ENCODE data around the gene ATP2C2. TPM values are rescaled to one million over a fixed set of nuclear protein-coding genes. Genes with fewer than 3 reads are reported as not detected.

ATP2C2 gene
- total and polyA plus RNA-seq, 2 donors (not counting 1 experiment from before 2014, with no cell fraction given): not detected

DNA sequence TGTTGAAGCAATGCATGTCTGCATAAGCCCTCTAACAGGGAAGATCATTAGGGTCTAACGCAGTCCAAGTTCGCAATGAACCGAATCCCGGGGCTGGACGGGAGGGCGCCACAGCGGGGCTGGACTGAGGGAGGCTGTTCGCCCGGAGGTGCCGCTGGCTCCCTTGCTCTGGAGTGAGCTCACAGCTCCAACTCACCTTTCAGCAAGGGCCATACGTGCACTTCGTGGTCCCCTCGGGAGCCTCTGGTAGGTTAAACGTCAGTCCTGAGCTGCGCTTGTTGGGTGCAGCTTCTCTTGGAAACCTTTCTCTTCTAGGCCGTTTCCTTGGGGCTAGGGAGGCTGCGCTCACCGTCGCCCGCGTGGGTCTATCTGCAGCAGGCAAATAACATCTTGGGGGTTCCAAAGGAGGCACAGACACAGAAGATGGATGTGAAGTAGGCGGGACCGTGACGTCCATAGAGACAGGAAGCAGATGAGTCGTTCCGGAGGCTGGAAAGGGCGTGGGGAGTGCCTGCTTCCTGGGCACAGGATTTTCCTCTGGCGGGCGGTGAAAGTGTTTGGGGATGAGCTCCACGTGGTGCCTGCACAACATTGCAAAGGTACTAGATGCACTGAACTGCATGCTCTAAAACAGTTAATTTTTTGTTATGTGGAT is 21.9 kb downstream of the ATP2C2 start:
- no peak overlapping the region for H3K4me2 ChIP-seq (replicated peaks; ENCODE audit: low read depth, low read length, poor library complexity, severe bottlenecking)
- no peak for DNase-seq
- H3K9ac ChIP-seq (ENCODE audit: low read length): no peak overlapping the region
- 90% methylated on average over 29 of the region's 30 CpGs for WGBS (ENCODE audit: insufficient coverage)
- no peaks in the 10 kb centered on the region for H3K36me3 ChIP-seq (replicated peaks in 1 of 2; ENCODE audit: control extremely low read depth in 1 of 2, control insufficient read depth in 1 of 2, extremely low read depth in 1 of 2, insufficient read depth in 2 of 2, low read length in 1 of 2)
- no peak overlapping the region for H3K27ac ChIP-seq (ENCODE audit: low read length in 2 of 2)
- H2AFZ ChIP-seq (ENCODE audit: insufficient read depth, low read depth, low read length, poor library complexity, severe bottlenecking): no peak overlapping the region
- H3K4me1 ChIP-seq (ENCODE audit: control insufficient read depth in 2 of 2, insufficient read depth in 2 of 2, low read length in 2 of 2): no peaks in the 10 kb centered on the region
- Mint-ChIP-seq H3K27me3 (peaks cover 22% of the 10 kb centered on the region), H3K9me3 (ENCODE audit: insufficient read depth) (peaks cover 2% of the 10 kb centered on the region), H3K27ac (no peak overlapping the region), H3K4me1 (no peaks in the 10 kb centered on the region), H3K4me3 (no peak overlapping the region)
- intact Hi-C loops (cut with micrococcal nuclease): no loop called here
- peaks cover 0 to 9% (median 0%) of the 10 kb centered on the region in 3 donors for H3K9me3 ChIP-seq (ENCODE audit: control extremely low read depth in 1 of 3, control insufficient read depth in 2 of 3, insufficient read depth in 1 of 3, low read length in 2 of 3)
- ChIA-PET POLR2A (no interaction called here), CTCF (no interaction called here)
- H3K79me2 ChIP-seq (ENCODE audit: control insufficient read depth, insufficient read depth, low read length): no peaks in the 10 kb centered on the region
- TF ChIP-seq CTCF (IDR thresholded peaks at IDR 0.05) (no peak), EZH2 (IDR thresholded peaks at IDR 0.05; ENCODE audit: borderline replicate concordance, insufficient read depth, low read depth, low read length, poor library complexity, severe bottlenecking) (no peak)
- ATAC-seq (ENCODE audit: low read depth): no peak
- H4K20me1 ChIP-seq (ENCODE audit: control insufficient read depth, insufficient read depth, low read length, poor library complexity, severe bottlenecking): no peaks in the 10 kb centered on the region
- H3K4me3 ChIP-seq (ENCODE audit: control extremely low read depth in 1 of 5, extremely low read depth in 1 of 5, insufficient read depth in 1 of 5, low read depth in 2 of 5, low read length in 4 of 5): no peak overlapping the region
- no peaks in the 10 kb centered on the region for H3K27me3 ChIP-seq (replicated peaks in 1 of 4; ENCODE audit: control extremely low read depth in 1 of 4, control insufficient read depth in 3 of 4, insufficient read depth in 4 of 4, low read length in 3 of 4)

GRCh38 chr16:84391151-84392030 is 23.1 kb downstream of the ATP2C2 start:
- no peak overlapping the region for H3K27ac Mint-ChIP-seq
- DNase-seq: no peak
- intact Hi-C loops (cut with micrococcal nuclease): no loop called here
- H3K27me3 ChIP-seq (replicated peaks in 1 of 4; ENCODE audit: control extremely low read depth in 1 of 4, control insufficient read depth in 3 of 4, insufficient read depth in 4 of 4, low read length in 3 of 4): peaks cover 0 to 3% (median 0%) of the 10 kb centered on the region in 4 experiments
- H3K4me2 ChIP-seq (replicated peaks; ENCODE audit: low read depth, low read length, poor library complexity, severe bottlenecking): no peak overlapping the region
- no peaks in the 10 kb centered on the region for H4K20me1 ChIP-seq (ENCODE audit: control insufficient read depth, insufficient read depth, low read length, poor library complexity, severe bottlenecking)
- H3K9me3 ChIP-seq (ENCODE audit: control extremely low read depth in 1 of 3, control insufficient read depth in 2 of 3, insufficient read depth in 1 of 3, low read length in 2 of 3): peaks cover 0 to 6% (median 0%) of the 10 kb centered on the region in 3 donors
- no peak overlapping the region for H3K9ac ChIP-seq (ENCODE audit: low read length)
- no peaks in the 10 kb centered on the region for H3K4me1 Mint-ChIP-seq
- no peaks in the 10 kb centered on the region for H3K79me2 ChIP-seq (ENCODE audit: control insufficient read depth, insufficient read depth, low read length)
- H3K4me3 ChIP-seq (ENCODE audit: control extremely low read depth in 1 of 5, extremely low read depth in 1 of 5, insufficient read depth in 1 of 5, low read depth in 2 of 5, low read length in 4 of 5): no peak overlapping the region
- no peaks in the 10 kb centered on the region for H3K4me1 ChIP-seq (ENCODE audit: control insufficient read depth in 2 of 2, insufficient read depth in 2 of 2, low read length in 2 of 2)
- ChIA-PET CTCF (no interaction called here), POLR2A (no interaction called here)
- no peak overlapping the region for H2AFZ ChIP-seq (ENCODE audit: insufficient read depth, low read depth, low read length, poor library complexity, severe bottlenecking)
- no peak overlapping the region for H3K27ac ChIP-seq (ENCODE audit: low read length in 2 of 2)
- peaks cover 27% of the 10 kb centered on the region for H3K27me3 Mint-ChIP-seq
- H3K4me3 Mint-ChIP-seq: no peak overlapping the region
- TF ChIP-seq CTCF (IDR thresholded peaks at IDR 0.05): no peak
- no peak for TF ChIP-seq EZH2 (IDR thresholded peaks at IDR 0.05; ENCODE audit: borderline replicate concordance, insufficient read depth, low read depth, low read length, poor library complexity, severe bottlenecking)
- no peaks in the 10 kb centered on the region for H3K9me3 Mint-ChIP-seq (ENCODE audit: insufficient read depth)
- 76% methylated on average over 15 of the region's 20 CpGs for WGBS (ENCODE audit: insufficient coverage)
- ATAC-seq (ENCODE audit: low read depth): no peak
- no peaks in the 10 kb centered on the region for H3K36me3 ChIP-seq (replicated peaks in 1 of 2; ENCODE audit: control extremely low read depth in 1 of 2, control insufficient read depth in 1 of 2, extremely low read depth in 1 of 2, insufficient read depth in 2 of 2, low read length in 1 of 2)

All from B cell (primary cell).